Cortex of kidney (tissue), 1 donor: ENCODE results near the gene IRS1.

ENCODE experiments used
- DNase-seq: peaks from one replicate; lab custom pipeline; 2025; lab: John Stamatoyannopoulos, UW

The IRS1 gene

DNA sequence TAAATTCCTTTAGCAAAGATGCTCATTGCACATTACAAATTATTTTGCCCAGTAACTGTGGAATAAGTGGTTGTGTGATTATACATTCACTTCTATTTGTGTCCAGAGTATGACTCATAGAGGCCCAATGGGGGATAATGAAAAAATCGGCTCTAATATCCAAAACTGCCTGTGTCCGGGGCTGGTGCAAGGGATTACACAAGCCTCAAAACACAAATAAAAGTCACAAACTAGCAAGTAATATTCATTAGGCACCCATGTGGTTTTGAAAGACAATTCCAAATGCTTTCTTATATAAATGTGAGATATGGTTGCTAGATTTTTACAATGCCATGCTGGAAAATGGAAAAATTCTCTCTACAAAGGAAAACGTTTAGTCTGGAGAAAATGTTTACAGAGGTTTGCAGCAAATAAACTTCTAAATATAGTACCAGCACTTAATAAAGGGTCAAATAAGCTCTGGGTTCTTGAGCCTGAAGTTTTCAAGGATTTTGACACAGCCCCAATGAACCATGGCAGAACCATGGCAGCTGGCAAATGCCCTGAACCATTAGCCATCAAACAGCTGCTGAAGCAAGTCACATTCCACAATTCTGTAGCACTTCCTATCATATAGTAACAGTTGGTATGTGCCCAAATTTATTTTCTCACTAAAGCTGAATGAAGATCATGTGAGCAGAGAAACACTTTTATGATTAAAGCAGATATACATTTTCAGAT, 40.5 kb downstream of the IRS1 start:
- no peak for DNase-seq

DNA sequence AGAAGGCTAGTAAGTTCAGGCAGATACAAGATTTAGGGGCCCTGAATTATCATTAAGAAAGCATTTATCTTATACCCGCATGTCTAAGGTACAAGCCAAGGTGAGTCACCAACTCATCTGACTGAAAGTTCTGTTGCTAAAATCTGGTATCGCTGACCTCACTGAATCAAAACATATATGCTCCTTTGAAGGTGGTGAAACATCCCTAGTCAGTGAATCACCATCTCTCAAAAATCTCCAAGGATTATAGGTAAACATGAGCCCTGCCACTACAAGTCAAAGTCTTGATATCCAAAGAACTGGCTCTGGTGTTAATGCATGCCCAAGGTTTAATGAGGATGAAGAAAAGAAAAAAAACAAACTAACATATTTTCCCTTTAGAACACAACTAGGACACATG, 43.5 kb downstream of the IRS1 start:
- DNase-seq: no peak

DNA sequence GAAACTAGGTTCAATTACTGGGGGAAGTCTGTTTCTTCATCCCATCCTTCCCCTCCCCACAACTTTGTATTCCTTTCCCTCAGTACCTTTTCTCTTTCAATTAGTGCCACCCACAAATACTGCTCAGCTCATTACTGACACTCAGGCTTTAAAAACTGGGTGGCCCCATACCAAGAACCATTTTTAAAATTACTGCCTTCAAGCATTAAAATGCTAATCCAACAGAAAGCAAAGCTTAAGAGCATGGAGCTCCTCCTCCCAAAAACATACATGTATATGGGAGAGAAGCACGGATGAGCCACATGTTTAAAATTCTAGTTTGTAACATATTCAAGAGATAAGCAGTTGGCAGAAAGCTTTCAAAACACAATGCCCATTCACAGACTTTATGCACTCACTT, 44.0 kb downstream of the IRS1 start:
- DNase-seq: no peak

DNA sequence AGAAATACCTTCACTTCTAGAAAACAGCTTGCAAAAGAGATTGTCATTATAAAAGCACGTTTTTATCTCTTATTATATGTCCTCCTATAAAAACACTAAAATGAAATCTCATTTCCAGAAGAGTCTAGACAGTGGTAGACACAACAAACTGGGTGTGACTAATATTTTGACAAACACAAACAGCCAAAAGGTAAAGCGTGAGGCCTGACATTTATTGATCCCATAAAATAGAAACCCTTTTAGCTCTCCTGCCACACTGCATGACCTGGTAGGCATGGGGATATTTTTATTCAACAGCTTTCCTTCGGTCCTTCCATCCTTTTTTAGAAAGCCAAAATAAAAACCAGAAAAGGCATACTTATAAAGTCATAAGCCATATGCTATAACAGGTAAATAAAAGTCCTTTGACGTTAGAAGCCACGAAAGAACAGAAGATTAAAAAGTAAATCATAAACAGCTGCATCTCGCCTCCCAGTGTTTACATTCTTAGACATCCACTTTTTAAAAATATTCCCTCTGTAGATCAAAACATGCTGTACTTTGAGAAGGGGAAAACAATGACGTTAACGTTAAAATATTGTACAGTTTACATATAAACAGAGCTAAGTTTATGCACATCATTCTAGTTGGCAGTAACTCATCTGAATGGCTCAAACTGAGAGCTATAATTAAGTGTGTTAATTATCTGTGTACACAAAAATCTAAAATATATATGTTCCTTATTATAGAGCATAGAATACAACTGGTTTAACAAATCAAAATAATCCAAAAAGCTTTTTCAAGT, 44.6 kb downstream of the IRS1 start:
- DNase-seq: no peak

DNA sequence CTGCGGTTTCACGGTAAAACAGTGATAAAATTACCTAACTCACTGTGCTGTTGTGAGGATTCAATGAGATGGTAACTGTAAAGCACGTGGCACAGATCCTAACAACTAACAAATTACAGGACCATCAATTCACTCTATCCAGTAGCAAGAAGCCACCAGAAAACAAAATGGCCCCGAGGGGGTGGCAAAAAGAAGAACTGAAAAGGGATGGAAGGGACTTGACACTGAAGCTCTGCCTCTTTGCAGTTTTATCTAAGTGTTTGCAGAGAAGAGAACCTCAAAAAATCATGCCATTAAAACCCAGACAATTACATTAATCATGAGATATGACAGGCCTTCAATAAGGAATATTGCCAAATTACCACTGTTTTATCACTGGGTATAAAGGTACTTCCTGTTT, 46.7 kb downstream of the IRS1 start:
- no peak for DNase-seq

DNA sequence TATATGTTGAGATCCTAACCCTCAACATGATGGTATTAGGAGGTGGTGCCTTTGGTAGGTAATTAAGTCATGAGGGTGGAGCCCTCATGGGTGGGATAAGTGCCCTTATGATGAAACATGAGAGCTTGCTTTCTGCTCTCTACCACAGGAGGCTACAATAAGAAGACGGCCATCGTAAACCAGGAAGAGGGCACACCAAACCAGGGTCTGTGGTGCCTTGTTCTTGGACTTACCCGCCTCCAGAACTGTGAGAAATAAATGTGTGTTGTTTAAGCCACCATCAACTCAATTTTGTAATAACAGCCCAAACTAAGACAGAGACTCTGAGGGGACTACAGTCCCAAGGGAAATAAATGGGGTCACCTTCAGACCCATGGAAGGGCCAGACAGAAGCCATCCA, 52.3 kb downstream of the IRS1 start:
- no peak for DNase-seq

DNA sequence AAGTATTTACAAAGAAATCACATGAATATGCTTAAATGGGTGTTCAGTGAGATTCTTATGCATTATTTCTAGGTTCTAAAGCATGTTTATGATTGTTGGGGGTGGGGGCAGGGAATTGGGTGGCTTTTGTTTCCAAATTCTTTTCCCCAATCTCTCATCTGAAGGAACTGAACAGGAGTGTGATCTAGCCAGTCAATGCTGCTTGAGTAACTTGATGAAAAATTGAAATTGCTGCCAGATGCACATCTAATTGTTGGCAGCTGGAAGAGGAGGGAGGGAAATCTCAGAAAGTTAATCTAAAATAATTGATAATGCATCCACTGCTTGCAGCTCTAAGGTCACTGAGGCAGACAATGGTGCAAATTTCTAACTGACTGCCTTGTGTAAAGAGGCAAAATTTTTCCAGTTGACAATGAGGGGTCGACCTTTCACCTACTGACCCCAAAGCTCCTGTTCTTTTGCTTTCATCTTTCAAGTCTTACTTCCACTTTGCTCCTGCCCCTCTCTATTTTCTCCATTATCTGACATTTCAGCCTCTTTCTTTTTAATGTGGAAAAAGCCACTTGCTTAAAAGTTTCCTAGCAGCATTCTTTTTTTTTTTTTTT, 53.3 kb downstream of the IRS1 start:
- DNase-seq: no peak

DNA sequence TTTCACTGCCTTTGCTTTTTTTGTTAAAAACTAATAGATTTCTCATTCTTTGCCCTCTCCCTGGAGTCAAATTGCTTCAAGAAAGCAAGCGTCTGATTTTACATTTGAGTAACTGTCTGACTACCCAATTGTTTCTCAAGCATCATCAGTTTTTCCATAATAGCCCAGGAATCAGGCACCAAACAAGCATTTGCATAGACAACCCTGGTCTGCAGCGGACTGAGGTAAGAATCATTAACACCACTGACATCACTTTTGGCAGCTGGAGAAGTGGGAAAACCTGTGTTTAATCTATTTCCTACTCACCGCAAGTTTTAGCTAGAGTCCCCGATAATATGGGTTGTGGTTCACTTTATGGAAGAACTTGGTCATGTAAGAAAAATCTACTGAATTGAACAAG, 55.7 kb downstream of the IRS1 start:
- DNase-seq: no peak

DNA sequence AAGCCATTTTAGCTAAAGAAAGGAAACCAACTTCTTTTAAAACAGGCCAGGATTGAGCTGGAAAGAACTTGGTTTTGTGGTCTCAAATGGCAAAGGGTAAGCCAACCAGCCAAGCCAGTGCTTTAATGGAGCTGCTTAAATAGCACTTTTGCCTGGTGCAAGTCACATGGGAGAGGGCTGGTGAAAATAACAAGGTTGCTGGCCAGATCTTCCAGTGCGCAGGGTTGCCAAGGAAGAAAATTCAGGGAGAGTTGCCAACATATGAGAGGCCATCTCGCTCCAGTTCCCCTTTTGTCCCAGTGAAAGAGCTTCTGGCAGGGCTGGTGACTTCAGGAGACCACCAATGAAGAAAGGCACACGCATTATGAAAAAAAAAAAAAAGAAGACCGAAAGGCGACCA, 57.3 kb downstream of the IRS1 start:
- DNase-seq: no peak

DNA sequence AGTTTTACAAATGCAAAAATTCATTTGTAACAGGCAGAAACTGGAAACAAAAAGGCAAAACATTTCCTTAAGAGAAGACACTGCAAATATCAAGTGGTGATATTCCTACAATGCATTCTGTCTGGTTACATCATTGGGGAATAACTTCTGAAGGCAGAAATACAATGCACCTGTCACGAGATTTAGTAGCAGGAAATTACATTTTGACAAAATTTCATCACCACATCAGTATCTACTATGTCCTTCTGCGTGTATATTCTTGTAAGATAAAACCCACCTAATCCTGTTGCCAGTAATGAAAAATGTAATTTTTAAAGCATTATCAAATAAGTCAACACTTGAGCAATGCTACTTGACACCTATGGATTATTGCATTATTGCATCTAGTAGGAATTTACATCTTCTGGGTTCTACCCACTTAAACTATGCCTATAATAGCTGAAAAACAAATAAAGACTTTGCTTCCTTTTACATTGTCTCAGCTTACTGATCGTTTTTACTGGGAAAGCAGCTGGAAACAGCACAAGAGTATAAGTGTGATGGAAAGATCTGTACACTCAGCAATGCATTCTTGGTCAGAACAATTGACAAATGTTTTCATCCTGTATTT, 59.5 kb downstream of the IRS1 start:
- DNase-seq: no peak

DNA sequence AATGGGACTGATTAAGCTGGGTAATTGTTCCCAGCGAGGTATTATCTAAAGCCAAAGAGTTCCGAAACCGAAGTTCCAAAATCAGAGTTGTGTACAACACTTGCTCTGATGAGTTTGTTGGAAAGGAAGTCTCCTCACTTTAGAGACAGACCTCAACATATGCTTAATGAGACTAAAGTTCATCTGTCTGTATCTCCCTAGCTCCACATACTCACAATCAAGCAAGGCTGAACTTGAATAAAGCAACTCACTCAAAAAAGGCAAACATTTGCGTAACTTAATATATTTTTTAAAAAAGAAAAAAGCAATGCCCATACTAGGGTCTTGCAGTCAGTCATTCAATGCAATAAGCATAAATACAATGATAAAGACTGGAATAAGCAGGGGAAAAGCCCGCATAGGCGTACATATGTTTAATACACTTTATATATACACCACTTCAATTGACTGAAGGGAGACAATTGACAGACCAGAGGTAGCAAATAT, 60.0 kb downstream of the IRS1 start:
- no peak for DNase-seq

DNA sequence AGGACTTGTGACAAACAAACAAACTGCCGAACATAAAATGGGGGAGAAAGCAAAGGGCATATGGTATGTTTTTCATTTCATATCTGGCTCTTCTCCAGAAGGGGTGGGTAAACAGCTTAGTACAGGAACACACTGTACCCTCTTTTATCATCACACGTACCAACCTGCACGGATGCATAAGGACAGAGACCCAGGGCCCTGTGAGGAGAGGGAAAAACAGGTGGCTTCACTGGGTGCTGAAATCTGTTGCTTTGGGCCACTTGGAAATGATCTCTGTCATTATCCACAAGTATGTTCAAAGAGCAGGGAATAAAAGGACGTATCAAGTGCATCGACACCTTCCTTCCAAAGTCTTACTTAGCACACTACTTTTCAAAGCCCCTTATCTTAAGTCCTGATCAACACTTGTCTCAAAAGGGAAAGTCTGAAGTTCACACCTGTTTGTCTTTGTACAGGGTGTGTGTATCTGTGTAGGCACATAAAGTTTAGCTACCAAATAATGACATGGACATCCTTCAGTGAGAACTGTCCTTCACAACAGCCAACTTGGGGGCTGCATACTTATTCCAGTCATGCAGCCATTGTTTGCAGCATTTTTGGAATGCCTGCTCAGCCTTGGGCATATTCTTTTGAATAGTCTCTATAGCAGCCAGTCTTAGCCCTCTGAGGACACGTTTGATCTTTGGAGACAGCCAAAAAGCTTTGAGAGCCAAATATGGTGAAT, 60.6 kb downstream of the IRS1 start:
- DNase-seq: no peak

DNA sequence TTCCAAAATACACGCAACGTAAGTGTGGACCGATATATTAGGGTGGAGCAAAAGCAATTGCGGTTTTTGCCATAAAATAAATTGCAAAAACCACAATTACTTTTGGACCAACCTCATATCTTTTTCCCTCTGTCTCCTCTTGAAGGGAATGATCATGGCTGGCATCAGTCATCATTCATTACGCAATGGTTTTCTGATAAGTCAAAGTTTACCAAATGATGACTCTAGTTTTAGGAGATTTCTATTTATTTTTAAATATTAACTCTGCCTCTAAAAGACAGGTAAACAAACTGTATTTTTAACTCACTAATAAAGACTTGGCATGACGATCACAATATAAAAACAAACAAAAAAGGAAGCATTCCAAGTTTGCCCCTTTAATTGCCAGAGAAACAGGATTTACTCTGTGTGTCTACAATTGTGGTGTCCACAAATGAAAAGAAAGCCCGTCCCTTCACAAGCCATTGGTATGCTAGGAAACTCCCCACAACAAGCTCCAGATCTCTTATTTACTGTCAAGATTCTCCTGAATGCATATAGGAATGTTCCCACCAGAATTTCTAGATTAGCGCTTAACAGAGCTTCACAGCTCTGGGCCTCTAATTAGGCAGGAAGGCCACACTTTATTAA, 61.3 kb downstream of the IRS1 start:
- DNase-seq: no peak

DNA sequence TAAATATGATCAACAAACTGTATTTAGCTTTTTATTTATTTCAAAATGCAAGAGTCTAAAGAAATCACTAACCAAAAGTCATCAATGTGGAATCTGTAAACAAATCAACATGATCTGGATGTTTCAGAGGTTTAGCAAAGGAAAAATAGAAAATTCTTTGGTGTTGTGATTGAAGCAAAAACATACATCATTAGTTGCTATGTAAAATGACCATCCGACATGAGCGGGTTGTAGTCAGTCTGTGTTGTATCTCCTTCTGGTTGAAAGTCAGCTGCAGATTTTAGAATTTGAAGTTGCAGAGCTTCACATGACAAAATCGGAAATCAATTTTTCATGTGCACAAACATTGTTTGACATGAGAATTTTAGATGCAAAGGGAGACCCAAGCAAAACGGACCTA, 63.2 kb downstream of the IRS1 start:
- no peak for DNase-seq

DNA sequence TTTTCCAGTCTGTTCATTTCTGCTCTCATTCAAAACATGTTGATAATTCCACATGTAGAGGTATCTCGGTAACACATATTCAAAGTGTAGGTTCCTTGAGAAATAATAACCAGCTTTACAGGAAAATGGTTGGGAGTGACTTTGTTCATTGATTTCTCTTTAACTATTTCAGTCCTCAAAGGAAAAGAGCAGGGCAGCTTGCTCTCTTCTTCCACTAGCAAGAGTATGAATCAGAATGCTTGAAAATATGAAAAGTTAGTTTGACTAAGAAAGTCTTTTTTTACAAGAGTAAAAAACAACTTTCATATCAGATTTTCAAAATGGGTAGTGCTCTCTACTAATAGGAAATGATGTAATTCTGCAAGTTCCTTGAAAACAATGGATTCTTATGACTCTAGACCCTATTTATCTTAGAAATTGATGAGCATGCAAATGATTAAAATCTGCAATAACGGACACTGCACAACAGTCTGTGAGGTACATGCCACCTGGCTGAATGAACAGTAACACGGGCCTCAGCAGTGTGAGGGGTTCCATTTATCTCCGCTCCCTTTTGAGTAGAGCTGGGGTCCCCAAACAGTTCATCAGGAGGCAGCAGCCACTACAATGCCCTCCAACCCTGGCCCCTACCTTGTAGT, 65.6 kb downstream of the IRS1 start:
- DNase-seq: no peak

DNA sequence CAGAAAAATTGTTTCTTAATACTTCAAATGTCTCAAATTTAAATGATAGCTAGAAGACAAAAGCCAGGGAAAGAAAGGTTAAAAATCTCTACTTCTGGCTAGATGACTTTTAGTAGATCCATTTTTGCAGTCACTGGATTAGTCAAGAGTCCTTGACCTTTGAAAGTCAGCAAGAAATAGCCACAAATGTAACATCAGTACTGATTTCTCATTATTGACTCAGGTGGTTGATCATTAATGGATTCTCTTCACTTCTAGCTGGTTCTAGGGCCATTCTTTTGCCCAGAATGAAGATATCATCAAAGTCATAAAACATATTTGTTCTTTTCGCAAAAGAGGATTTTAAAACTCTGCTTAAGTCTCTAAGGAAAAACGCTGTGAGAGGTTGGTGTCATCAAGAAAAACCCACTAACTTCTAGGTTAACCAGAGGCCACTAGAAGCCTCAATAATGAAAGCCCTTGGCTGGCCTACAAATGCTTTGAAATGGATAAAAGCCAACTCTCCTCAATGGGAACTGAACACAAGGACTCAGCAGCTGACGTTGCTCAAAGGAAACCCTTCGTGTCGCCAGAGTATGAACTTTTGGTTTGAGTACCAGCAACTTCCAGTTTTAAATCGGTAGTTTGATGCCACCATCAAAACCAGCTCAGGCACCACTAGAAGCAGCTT, 66.3 kb downstream of the IRS1 start:
- no peak for DNase-seq

DNA sequence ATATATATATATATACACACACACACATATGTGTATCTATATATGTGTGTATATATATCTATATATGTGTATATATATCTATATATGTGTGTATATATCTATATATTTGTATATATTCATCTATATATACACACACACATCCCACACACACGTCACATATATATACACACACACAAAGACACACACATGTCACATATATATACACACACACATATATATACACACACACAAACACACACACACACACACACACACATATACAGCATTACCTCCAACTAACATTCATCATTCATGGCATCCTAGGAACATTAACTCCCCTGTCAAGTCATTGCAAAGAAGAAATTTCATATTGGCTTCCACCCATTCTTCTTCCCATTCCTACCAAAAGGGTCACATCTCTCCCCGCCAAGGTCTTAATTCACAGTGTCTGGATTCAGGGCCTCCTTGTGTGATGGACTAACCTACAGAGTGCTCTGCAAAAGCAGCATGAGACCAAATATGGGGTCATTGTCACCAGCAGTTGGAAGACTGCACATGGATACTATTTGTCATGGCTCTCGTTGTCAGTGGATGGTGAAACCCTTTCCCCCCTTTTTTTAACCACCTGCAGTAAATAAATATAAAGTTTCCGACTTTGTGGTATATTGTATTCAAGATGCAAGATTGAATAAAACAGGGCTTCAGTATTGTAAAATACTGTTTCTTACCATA, 67.0 kb downstream of the IRS1 start:
- DNase-seq: no peak

DNA sequence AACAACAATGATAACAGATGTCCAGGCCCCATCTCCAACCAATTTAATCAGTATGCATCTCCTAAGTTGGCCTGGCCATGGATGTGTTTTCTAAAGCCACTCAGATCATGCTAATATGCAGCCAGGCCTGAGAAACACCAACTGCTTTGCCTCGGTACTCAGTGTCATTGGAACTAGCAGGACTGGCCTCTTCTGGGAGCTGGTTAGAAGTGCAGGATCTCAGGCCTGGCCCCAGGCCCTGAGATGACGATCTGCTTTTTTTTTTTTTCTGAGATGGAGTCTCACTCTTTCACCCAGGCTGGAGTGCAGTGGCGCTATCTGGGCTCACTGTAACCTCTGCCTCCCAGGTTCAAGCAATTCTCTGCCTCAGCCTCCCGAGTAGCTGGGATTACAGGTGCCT, 69.1 kb downstream of the IRS1 start:
- DNase-seq: no peak

DNA sequence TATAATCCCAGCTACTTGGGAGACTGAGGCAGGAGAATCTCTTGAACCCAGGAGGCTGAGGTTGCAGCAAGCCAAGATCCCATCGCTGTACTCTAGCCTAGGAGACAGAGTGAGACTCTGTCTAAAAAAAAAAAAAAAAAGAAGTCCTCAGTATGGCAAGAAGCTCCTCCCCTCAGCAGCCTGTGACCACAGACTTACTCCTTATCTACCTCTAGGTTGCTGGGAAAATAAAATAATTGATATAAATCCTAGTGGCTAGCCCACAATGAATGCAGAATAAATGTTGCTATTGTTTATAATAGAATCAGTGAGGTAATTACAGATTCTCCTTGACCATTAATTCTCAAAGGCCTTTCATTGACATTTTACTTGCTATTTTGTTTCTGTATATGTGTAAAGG, 70.6 kb downstream of the IRS1 start:
- no peak for DNase-seq

DNA sequence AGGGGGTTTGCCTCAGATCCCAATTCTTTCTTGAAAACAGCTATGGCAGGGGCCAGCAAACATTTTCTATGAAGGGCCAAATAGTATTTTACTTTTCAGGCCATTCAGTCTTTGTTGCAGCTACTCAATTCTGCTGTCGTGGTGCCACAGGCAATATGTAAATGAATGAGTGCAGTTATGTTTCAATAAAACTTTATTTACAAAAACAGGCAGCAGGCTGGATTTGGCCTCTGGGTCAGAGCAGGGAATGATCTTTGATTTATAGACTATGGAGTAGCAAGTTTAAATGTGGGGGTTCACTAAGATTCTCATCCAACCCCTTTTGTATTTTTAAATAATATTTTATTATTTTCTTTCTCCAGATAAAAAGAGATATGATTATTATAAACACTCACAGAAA, 72.4 kb downstream of the IRS1 start:
- DNase-seq: no peak
